Fibroblast of skin of right quadriceps (primary cell): Measurements from ENCODE around the gene AZU1.
"Not testable (repeated sequence)": the region's sequence is repeated elsewhere in the genome, so short reads cannot be mapped to it uniquely, and the experiment has no call there.

Experiments
- DNase-seq: peaks from one replicate; pipeline ENCODE4 v3.0.0-alpha.2; 2013

The AZU1 gene

DNA sequence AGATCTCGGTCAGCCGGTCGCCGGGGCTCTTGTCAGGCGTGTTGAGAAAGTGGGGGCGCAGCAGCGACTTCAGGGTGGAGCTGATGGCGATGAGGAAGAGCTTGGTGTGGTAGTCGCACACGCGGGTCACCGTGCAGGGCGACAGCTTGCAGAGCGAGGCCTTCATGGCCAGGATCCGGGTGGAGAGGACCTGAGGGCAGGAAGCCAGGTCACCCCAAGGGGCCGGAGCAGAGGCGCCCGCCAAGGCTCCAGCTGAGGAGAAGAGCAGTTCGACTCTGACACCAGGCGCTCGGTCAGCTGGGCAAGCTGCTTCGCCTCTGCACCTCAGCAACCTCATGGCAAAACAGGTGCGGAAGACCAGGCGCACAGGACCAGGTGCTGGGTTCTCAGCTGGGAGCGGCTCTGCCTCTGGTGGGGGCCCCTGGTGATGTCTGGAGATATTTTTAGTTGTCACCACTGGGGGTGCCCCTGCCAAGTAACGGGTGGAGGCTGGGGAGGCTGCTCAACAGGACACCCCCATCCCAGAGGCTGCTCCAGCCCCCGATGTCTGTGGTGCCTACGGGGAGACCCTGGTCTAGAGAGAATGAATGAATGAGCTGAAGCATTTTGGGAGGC lies 47.7 kb downstream of the AZU1 start:
- no peak for DNase-seq

DNA sequence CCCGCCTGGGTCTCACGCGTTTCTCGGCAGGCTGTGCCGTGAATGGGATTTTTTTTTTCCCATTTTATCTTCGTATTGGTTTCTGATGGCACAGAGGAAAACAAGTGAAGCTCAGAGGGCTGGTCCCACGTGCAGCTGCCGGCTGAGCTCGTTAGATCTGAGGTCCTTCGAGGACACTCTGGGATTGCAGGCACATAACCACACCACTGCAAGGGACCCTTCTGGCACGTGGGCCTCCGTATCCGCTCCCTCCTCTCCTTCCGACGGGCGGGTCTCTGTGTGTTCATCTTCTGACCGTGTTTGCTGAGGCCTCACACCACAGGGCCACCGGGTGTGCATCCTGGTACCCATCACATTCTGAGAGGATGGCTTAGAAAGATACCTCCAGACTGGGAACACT lies 48.5 kb downstream of the AZU1 start:
- no peak for DNase-seq

DNA sequence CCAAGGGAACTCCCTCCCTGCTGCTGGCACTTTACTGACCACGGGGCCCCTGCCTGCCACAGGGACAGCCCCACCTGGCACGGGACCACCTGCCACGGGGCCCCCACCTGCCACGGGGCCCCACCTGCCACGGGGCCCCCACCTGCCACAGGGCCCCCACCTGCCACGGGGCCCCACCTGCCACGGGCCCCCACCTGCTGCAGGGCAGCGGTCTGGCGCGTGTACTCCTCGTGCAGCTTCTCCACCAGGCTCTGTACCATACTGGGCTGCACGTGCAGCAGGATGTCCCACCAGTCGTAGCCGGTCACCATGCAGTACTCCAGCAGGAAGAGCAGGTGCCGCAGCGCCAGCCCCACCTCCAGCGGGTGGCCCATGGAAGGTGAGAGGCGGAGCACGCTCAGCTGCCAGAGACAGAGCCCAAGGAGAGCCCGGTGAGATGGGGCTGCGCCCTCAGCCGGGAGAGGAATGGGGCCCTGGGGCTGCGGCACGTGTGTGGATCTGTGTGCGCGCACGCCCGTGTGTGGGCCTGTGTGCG lies 49.2 kb downstream of the AZU1 start:
- DNase-seq = no peak

- DNase-seq = not testable (repeated sequence)
Measured at GRCh38 chr19:877992-878660, 50.5 kb downstream of the AZU1 start.

DNA sequence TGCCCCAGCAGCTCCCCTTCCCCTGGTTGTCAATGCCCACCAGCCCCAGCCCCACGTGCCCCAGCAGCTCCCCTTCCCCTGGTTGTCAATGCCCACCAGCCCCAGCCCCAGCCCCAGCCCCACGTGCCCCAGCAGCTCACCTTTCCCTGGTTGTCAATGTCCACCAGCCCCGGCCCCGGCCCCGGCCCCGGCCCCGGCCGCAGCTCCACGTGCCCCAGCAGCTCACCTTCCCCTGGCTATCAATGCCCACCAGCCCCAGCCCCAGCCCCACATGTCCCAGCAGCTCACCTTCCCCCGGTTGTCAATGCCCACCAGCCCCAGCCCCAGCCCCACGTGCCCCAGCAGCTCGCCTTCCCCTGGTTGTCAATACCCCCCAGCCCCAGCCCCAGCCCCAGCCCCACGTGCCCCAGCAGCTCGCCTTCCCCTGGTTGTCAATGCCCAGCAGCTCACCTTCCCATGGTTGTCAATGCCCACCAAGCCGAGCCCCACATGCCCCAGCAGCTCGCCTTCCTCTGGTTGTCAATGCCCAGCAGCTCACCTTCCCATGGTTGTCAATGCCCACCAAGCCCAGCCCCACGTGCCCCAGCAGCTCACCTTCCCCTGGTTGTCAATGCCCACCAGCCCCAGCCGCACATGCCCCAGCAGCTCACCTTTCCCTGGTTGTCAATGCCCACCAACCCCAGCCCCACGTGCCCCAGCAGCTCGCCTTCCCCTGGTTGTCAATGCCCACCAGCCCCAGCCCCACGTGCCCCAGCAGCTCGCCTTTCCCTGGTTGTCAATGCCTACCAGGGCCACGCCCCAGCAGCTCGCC lies 51.3 kb downstream of the AZU1 start:
- DNase-seq = not testable (repeated sequence)

DNA sequence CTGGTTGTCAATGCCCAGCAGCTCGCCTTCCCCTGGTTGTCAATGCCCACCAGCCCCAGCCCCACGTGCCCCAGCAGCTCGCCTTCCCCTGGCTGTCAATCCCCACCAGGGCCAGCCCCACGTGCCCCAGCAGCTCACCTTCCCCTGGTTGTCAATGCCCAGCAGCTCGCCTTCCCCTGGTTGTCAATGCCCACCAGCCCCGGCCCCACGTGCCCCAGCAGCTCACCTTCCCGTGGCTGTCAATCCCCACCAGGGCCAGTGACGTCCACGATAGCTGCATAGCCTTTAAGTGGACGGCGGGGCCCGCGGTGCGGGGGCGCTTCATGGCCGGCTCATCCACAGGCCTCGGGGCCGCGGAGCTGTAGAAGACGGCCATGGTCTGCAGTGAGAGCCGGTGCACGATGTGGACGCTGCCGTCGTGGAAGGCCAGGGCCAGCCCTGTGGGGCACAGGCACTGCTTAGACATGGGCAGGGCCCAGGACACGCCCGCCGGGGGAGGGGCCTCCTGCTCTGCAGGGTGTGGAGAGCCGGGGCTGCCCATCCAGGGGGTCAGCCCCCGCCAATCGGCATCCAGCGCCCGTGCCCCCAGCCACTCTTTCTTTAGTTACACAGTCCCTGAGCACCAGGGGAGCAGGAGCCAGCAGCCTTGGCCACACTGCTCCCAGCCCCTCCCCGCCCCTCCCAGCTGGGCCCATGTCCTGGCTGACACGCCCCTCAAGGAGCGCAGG lies 52.2 kb downstream of the AZU1 start:
- no peak for DNase-seq
